ENCODE results near the gene TNRC6C. TPM values are rescaled to one million over a fixed set of nuclear protein-coding genes. Genes with fewer than 3 reads are reported as not detected.
"Not testable (repeated sequence)": the region's sequence is repeated elsewhere in the genome, so short reads cannot be mapped to it uniquely, and the experiment has no call there.

Gene TNRC6C
- total RNA-seq, 1 experiment from 2014 or later = 16.4 TPM

DNA sequence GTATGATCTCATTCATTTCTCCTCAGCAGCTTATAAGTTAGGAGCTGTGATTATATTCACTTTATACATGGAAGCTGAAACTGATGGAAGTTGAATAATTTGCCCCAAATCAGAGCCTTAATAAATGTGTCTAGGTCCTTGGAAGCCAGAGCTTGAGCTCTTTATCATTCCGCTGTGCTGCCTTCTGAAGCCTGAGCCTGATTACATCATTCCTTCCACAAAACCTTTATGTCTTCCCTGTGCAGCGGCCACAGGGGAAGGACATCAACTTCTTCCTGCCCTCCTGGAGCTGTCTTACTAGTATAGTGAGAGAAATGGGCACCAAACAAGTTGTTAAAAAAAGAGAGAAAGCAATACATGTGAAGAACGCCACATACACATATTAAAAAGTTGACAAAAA, 6.8 kb downstream of the TNRC6C start:
- TF ChIP-seq, protein P1, sequence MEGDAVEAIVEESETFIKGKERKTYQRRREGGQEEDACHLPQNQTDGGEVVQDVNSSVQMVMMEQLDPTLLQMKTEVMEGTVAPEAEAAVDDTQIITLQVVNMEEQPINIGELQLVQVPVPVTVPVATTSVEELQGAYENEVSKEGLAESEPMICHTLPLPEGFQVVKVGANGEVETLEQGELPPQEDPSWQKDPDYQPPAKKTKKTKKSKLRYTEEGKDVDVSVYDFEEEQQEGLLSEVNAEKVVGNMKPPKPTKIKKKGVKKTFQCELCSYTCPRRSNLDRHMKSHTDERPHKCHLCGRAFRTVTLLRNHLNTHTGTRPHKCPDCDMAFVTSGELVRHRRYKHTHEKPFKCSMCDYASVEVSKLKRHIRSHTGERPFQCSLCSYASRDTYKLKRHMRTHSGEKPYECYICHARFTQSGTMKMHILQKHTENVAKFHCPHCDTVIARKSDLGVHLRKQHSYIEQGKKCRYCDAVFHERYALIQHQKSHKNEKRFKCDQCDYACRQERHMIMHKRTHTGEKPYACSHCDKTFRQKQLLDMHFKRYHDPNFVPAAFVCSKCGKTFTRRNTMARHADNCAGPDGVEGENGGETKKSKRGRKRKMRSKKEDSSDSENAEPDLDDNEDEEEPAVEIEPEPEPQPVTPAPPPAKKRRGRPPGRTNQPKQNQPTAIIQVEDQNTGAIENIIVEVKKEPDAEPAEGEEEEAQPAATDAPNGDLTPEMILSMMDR (IDR thresholded peaks at IDR 0.05; ENCODE audit: unreplicated experiment) = no peak
- no peaks in the 10 kb centered on the region for H3K36me3 Mint-ChIP-seq (ENCODE audit: insufficient read depth, unreplicated experiment)
- no TSS peak for BruUV-seq (replicated peaks)
- no peaks in the 10 kb centered on the region for H3K27me3 Mint-ChIP-seq (ENCODE audit: insufficient read depth, unreplicated experiment)
- DNase-seq (ENCODE audit: unreplicated experiment) = no peak
- H3K27ac Mint-ChIP-seq (ENCODE audit: low read depth, unreplicated experiment) = no peak overlapping the region
- no peaks in the 10 kb centered on the region for H3K9me3 Mint-ChIP-seq (ENCODE audit: unreplicated experiment)
- no peak overlapping the region for H3K4me3 Mint-ChIP-seq (ENCODE audit: unreplicated experiment)
- ChIA-PET CTCF (interaction anchor here (1.3 kb wide), 1 partner anchor 48 kb away, joined by 3 read pairs; no protein-coding TSS in a partner anchor), POLR2A (interaction anchor here (1.9 kb wide), 1 partner anchor 8 kb away, joined by 4 read pairs; no protein-coding TSS in a partner anchor)
- peaks cover 6% of the 10 kb centered on the region for H3K4me1 Mint-ChIP-seq (ENCODE audit: insufficient read depth, unreplicated experiment)
- intact Hi-C loops (cut with micrococcal nuclease) = no loop called here

DNA sequence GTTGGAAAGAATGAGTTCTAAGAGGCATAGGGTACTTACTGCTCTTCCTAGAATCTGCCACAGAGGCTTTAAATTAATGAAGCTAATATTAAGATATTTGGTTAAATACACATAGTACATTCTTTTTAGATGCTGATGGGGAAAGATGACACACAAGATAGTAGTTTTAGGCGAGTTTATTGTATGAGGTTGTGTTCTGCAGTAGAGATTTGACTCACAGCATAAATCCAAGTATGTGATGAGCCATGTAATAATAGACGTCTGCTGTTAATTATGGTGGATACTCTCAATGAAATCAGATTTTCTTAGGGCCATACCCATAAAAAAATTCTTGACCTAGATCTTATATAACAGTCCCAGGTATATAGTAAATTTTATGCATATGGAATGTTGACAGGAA, 8.0 kb downstream of the TNRC6C start:
- Mint-ChIP-seq H3K27me3 (ENCODE audit: insufficient read depth, unreplicated experiment) (no peaks in the 10 kb centered on the region), H3K9me3 (ENCODE audit: unreplicated experiment) (no peaks in the 10 kb centered on the region), H3K4me3 (ENCODE audit: unreplicated experiment) (no peak overlapping the region), H3K27ac (ENCODE audit: low read depth, unreplicated experiment) (no peak overlapping the region), H3K36me3 (ENCODE audit: insufficient read depth, unreplicated experiment) (no peaks in the 10 kb centered on the region), H3K4me1 (ENCODE audit: insufficient read depth, unreplicated experiment) (peaks cover 6% of the 10 kb centered on the region)
- TF ChIP-seq, protein P1 (IDR thresholded peaks at IDR 0.05; ENCODE audit: unreplicated experiment) = no peak
- CTCF ChIA-PET = interaction anchor here (0.5 to 0.7 kb wide), 2 partner anchors 28 to 213 kb away, joined by 3 read pairs; no protein-coding TSS in a partner anchor
- BruUV-seq (replicated peaks) = no TSS peak
- DNase-seq (ENCODE audit: unreplicated experiment) = no peak
- intact Hi-C loops (cut with micrococcal nuclease) = no loop called here
- POLR2A ChIA-PET = no interaction called here

DNA sequence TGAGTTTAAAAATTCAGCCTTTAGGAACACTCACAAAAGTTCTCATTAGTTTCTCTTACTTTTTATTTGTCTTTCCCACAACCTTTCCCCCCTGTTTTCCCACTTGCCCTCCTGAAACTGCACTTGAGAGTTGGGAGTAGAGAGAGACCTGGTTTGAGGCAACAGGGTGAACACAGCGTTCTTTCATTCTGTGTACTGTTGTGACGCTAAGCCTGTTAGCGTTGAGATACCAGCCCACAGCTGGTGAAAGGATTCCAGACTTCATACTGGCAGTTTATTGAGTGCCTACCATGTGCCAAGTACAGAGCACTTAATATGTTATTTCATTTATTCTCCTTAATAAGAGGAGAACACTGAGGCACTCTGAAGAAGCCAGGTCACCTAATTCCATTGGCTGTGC, 10.3 kb downstream of the TNRC6C start:
- CTCF ChIA-PET = no interaction called here
- no peak overlapping the region for H3K4me3 Mint-ChIP-seq (ENCODE audit: unreplicated experiment)
- H3K27ac Mint-ChIP-seq (ENCODE audit: low read depth, unreplicated experiment) = no peak overlapping the region
- no peaks in the 10 kb centered on the region for H3K4me1 Mint-ChIP-seq (ENCODE audit: insufficient read depth, unreplicated experiment)
- POLR2A ChIA-PET = no interaction called here
- no TSS peak for BruUV-seq (replicated peaks)
- TF ChIP-seq, protein P1 (IDR thresholded peaks at IDR 0.05; ENCODE audit: unreplicated experiment) = no peak
- no peaks in the 10 kb centered on the region for H3K9me3 Mint-ChIP-seq (ENCODE audit: unreplicated experiment)
- H3K27me3 Mint-ChIP-seq (ENCODE audit: insufficient read depth, unreplicated experiment) = no peaks in the 10 kb centered on the region
- no peak for DNase-seq (ENCODE audit: unreplicated experiment)
- H3K36me3 Mint-ChIP-seq (ENCODE audit: insufficient read depth, unreplicated experiment) = no peaks in the 10 kb centered on the region
- intact Hi-C loops (cut with micrococcal nuclease) = no loop called here

DNA sequence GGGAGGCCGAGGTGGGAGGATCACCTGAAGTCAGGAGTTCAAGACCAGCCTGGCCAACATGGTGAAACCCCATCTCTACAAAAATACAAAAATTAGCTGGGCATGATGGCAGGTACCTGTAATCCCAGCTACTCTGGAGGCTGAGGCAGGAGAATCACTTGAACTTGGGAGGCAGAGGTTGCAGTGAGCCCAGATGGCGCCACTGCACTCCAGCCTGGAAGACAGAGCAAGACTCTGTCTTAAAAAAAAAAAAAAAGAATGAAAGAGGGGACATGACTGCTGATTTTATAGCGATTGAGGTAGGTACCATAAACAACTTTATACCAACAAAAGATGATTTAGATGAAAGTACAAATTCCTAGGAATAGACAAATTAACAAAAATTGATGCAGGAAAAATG, 13.8 kb downstream of the TNRC6C start:
- H3K9me3 Mint-ChIP-seq (ENCODE audit: unreplicated experiment); H3K36me3 Mint-ChIP-seq (ENCODE audit: insufficient read depth, unreplicated experiment); H3K4me3 Mint-ChIP-seq (ENCODE audit: unreplicated experiment); DNase-seq (ENCODE audit: unreplicated experiment); H3K27me3 Mint-ChIP-seq (ENCODE audit: insufficient read depth, unreplicated experiment); intact Hi-C loops (cut with micrococcal nuclease); H3K4me1 Mint-ChIP-seq (ENCODE audit: insufficient read depth, unreplicated experiment); H3K27ac Mint-ChIP-seq (ENCODE audit: low read depth, unreplicated experiment); BruUV-seq (replicated peaks): not testable (repeated sequence)
- CTCF ChIA-PET = interaction anchor here (0.7 to 2.5 kb wide), 3 partner anchors 41 to 430 kb away, joined by 3 to 14 read pairs (median 4); no protein-coding TSS in a partner anchor
- POLR2A ChIA-PET = interaction anchor here (0.7 to 2.3 kb wide), 3 partner anchors 13 to 461 kb away, joined by 3 to 7 read pairs (median 4); partner anchors contain the start of gene TNRC6C

DNA sequence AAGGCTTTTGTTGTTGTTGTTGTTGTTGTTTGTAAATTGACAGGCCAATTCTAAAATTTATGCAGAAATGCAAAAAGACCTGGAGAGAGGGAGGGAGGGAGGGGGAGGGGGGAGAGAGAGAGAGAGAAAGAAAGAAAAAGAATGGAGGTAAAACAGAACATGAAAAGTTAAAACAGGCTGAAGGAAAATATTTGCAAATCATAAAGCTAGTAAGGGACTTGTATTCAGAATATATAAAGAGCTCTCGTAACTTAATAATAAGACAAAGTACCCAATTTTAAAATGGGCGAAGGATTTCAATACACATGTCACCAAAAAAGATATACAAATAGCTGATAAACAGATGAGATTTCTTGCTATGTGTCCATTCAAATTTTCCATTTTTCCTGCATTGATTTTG, 15.4 kb downstream of the TNRC6C start:
- Mint-ChIP-seq H3K9me3 (ENCODE audit: unreplicated experiment) (no peaks in the 10 kb centered on the region), H3K4me1 (ENCODE audit: insufficient read depth, unreplicated experiment) (no peaks in the 10 kb centered on the region), H3K27ac (ENCODE audit: low read depth, unreplicated experiment) (no peak overlapping the region), H3K36me3 (ENCODE audit: insufficient read depth, unreplicated experiment) (no peaks in the 10 kb centered on the region), H3K4me3 (ENCODE audit: unreplicated experiment) (no peak overlapping the region), H3K27me3 (ENCODE audit: insufficient read depth, unreplicated experiment) (no peaks in the 10 kb centered on the region)
- BruUV-seq (replicated peaks) = no TSS peak
- no peak for DNase-seq (ENCODE audit: unreplicated experiment)
- CTCF ChIA-PET = no interaction called here
- POLR2A ChIA-PET = interaction anchor here (0.9 to 2.3 kb wide), 2 partner anchors 9 to 15 kb away, joined by 4 to 7 read pairs; partner anchors contain the start of gene TNRC6C
- intact Hi-C loops (cut with micrococcal nuclease) = no loop called here
- TF ChIP-seq, protein P1 (IDR thresholded peaks at IDR 0.05; ENCODE audit: unreplicated experiment) = no peak
